SK-N-MC (cell line): Measurements from ENCODE around the gene ELMO1.

Experiments used
- DNase-seq: peaks from one replicate; pipeline ENCODE4 v3.0.0-alpha.2; 2011; ENCODE audit warnings: low read depth, low spot score
- H3K27ac ChIP-seq: fragments of 200-600 bp; sonication (generic); 2 replicates; pipeline ENCODE4 v1.5.1; 2016; ENCODE audit warnings: mixed run types
- H3K36me3 ChIP-seq: fragments of 200-600 bp; sonication (generic); 2 replicates; pipeline ENCODE4 v1.6.1; 2017; ENCODE audit warnings: antibody characterized with exemption, low read length, mixed read lengths; ENCODE audit not compliant: insufficient read depth
- H3K4me3 ChIP-seq: fragments of 200-600 bp; sonication (generic); 2 replicates; pipeline ENCODE4 v1.5.1; 2016
- H3K9ac ChIP-seq: fragments of 200-600 bp; sonication (generic); 2 replicates; pipeline ENCODE4 v1.8.0; 2017; ENCODE audit warnings: mixed run types, mixed read lengths; ENCODE audit not compliant: insufficient read length
- H3K9me3 ChIP-seq: fragments of 200-600 bp; sonication (generic); 2 replicates; pipeline ENCODE4 v1.6.1; 2017; ENCODE audit warnings: low read depth, mild to moderate bottlenecking, antibody characterized with exemption, low read length, moderate library complexity, mixed read lengths
- EZH2 ChIP-seq: fragments of 200-600 bp; sonication (generic); IDR thresholded peaks from one replicate; pipeline ENCODE4 v1.6.1; 2017; ENCODE audit warnings: antibody characterized with exemption
- FOXP2 ChIP-seq: optimal IDR thresholded peaks from 2 replicates; pipeline ENCODE3; 2011; ENCODE audit warnings: mild to moderate bottlenecking, moderate library complexity; ENCODE audit not compliant: insufficient read depth; ENCODE audit errors: extremely low read length, control extremely low read depth
- POLR2AphosphoS5 ChIP-seq: IDR thresholded peaks from 2 replicates; pipeline ENCODE4 v1.6.1; 2012; ENCODE audit warnings: mild to moderate bottlenecking, low read depth, low read length, borderline replicate concordance

Gene ELMO1

GRCh38 chr7:37430640-37431039 lies 18.0 kb downstream of the ELMO1 start:
- Histone ChIP-seq H3K9me3 (no peaks in the 10 kb centered on the region), H3K27ac (no peak overlapping the region), H3K9ac (no peak overlapping the region), H3K4me3 (no peak overlapping the region), H3K36me3 (no peaks in the 10 kb centered on the region)
- no peak for DNase-seq
- TF ChIP-seq POLR2AphosphoS5, result no peak

- H3K9me3 ChIP-seq, result no peaks in the 10 kb centered on the region
- TF ChIP-seq FOXP2 (no peak), EZH2 (no peak), POLR2AphosphoS5 (no peak)
- H3K36me3 ChIP-seq, result no peaks in the 10 kb centered on the region
- no peak for DNase-seq
- H3K9ac ChIP-seq, result no peak overlapping the region
- H3K4me3 ChIP-seq, result no peak overlapping the region
- H3K27ac ChIP-seq, result no peak overlapping the region
These were observed 18.5 kb downstream of the ELMO1 start for GRCh38 chr7:37430171-37430570.

GRCh38 chr7:37429435-37429791 lies 19.3 kb downstream of the ELMO1 start:
- H3K4me3 ChIP-seq, result no peak overlapping the region
- no peak for TF ChIP-seq POLR2AphosphoS5
- TF ChIP-seq EZH2, result no peak
- TF ChIP-seq FOXP2, result no peak
- H3K36me3 ChIP-seq, result no peaks in the 10 kb centered on the region
- H3K9me3 ChIP-seq, result no peaks in the 10 kb centered on the region
- no peak overlapping the region for H3K9ac ChIP-seq
- no peak for DNase-seq
- no peak overlapping the region for H3K27ac ChIP-seq

- DNase-seq, result no peak
- no peak for TF ChIP-seq POLR2AphosphoS5
- TF ChIP-seq FOXP2, result no peak
- no peak for TF ChIP-seq EZH2
- Histone ChIP-seq H3K4me3 (no peak overlapping the region), H3K9ac (no peak overlapping the region), H3K9me3 (no peaks in the 10 kb centered on the region), H3K36me3 (no peaks in the 10 kb centered on the region), H3K27ac (no peak overlapping the region)
These were observed 19.8 kb downstream of the ELMO1 start for GRCh38 chr7:37428681-37429434.

GRCh38 chr7:37427276-37427940 lies 21.3 kb downstream of the ELMO1 start:
- no peak overlapping the region for H3K9ac ChIP-seq
- no peak overlapping the region for H3K4me3 ChIP-seq
- TF ChIP-seq EZH2, result no peak
- no peak for TF ChIP-seq FOXP2
- TF ChIP-seq POLR2AphosphoS5, result no peak
- H3K36me3 ChIP-seq, result no peaks in the 10 kb centered on the region
- DNase-seq, result no peak
- no peaks in the 10 kb centered on the region for H3K9me3 ChIP-seq
- no peak overlapping the region for H3K27ac ChIP-seq

GRCh38 chr7:37425498-37425897 lies 23.2 kb downstream of the ELMO1 start:
- Histone ChIP-seq H3K4me3 (no peak overlapping the region), H3K9ac (no peak overlapping the region), H3K36me3 (no peaks in the 10 kb centered on the region), H3K9me3 (no peaks in the 10 kb centered on the region), H3K27ac (no peak overlapping the region)
- DNase-seq, result no peak
- no peak for TF ChIP-seq POLR2AphosphoS5
- TF ChIP-seq FOXP2, result no peak
- TF ChIP-seq EZH2, result no peak

GRCh38 chr7:37424995-37425394 lies 23.7 kb downstream of the ELMO1 start:
- Histone ChIP-seq H3K27ac (no peak overlapping the region), H3K9me3 (no peaks in the 10 kb centered on the region), H3K4me3 (no peak overlapping the region), H3K36me3 (no peaks in the 10 kb centered on the region), H3K9ac (no peak overlapping the region)
- DNase-seq, result no peak
- TF ChIP-seq FOXP2 (no peak), POLR2AphosphoS5 (no peak), EZH2 (no peak)

- no peak for TF ChIP-seq EZH2
- TF ChIP-seq POLR2AphosphoS5, result no peak
- no peak for TF ChIP-seq FOXP2
- H3K36me3 ChIP-seq, result no peaks in the 10 kb centered on the region
- no peak overlapping the region for H3K9ac ChIP-seq
- H3K4me3 ChIP-seq, result no peak overlapping the region
- no peak for DNase-seq
- H3K27ac ChIP-seq, result no peak overlapping the region
- no peaks in the 10 kb centered on the region for H3K9me3 ChIP-seq
These were observed 24.1 kb downstream of the ELMO1 start for GRCh38 chr7:37424521-37424920.
